NCI-H1694 treated with DMSO at 0.1 percent for 48 hours (cell line): ENCODE measurements around the gene PAQR6.

ENCODE experiments used
- DNase-seq: peaks from one replicate; lab custom pipeline; 2025; lab: John Stamatoyannopoulos, UW

Gene PAQR6

GRCh38 chr1:156193488-156194299 is 54.2 kb downstream of the PAQR6 start, which contains the start of gene SLC25A44:
TSS of gene SLC25A44 (plus strand) at chr1:156194104. CDS start at chr1:156199848, 5,744 bp downstream.
- DNase-seq: peak; percentile 100
